WTC11 (cell line): ENCODE data around the gene LCE3E. TPM values are rescaled to one million over a fixed set of nuclear protein-coding genes. Genes with fewer than 3 reads are reported as not detected.
"Not testable (repeated sequence)": the region's sequence is repeated elsewhere in the genome, so short reads cannot be mapped to it uniquely, and the experiment has no call there.

ENCODE experiments used
- ATAC-seq: fragments of 200-7000 bp; cut with Tn5 transposase; 2 replicates; pipeline ENCODE4 v1.10.0; 2021; ENCODE audit warnings: mild to moderate bottlenecking, moderate library complexity
- CTCF ChIA-PET: fragments of 300-600 bp; sonication (Branson Sonifier 250); formaldehyde crosslinking; loops from one replicate; lab custom pipeline; 2021; ENCODE audit warnings: antibody characterized with exemption; lab: Charles Lee
- POLR2A ChIA-PET: fragments of 350-600 bp; sonication (Branson Sonifier 250); formaldehyde crosslinking; loops from one replicate; lab custom pipeline; 2021; ENCODE audit warnings: antibody characterized with exemption; lab: Charles Lee
- DNase-seq: peaks from one replicate; pipeline ENCODE4 v3.0.0; 2021; ENCODE audit warnings: low spot score
- H3K27ac Mint-ChIP-seq: 2 replicates; pipeline ENCODE4 v1.8.0; 2021; ENCODE audit warnings: mixed read lengths
- H3K27me3 Mint-ChIP-seq: 2 replicates; pipeline ENCODE4 v1.8.0; 2021; ENCODE audit warnings: low read depth, mild to moderate bottlenecking, moderate library complexity, mixed read lengths
- H3K36me3 Mint-ChIP-seq: 2 replicates; pipeline ENCODE4 v1.8.0; 2021; ENCODE audit warnings: mixed read lengths
- H3K4me1 Mint-ChIP-seq: 2 replicates; pipeline ENCODE4 v1.8.0; 2022; ENCODE audit warnings: mixed read lengths
- H3K4me3 Mint-ChIP-seq: 2 replicates; pipeline ENCODE4 v1.8.0; 2021; ENCODE audit warnings: mild to moderate bottlenecking, moderate library complexity, mixed read lengths
- H3K9me3 Mint-ChIP-seq: 2 replicates; pipeline ENCODE4 v1.8.0; 2021; ENCODE audit warnings: mixed read lengths
- CBFB ChIP-seq: sonication (generic); formaldehyde crosslinking; IDR thresholded peaks from 2 replicates; pipeline ENCODE4 v1.8.1; 2022; ENCODE audit warnings: mild to moderate bottlenecking, low read depth, missing genetic modification reagents
- CREM ChIP-seq: sonication (generic); formaldehyde crosslinking; IDR thresholded peaks from 2 replicates; pipeline ENCODE4 v1.8.1; 2022; ENCODE audit warnings: mild to moderate bottlenecking, missing genetic modification reagents, moderate library complexity
- ELF4 ChIP-seq: sonication (generic); formaldehyde crosslinking; IDR thresholded peaks from 2 replicates; pipeline ENCODE4 v1.8.1; 2022; ENCODE audit warnings: low read depth, mild to moderate bottlenecking, moderate library complexity, missing genetic modification reagents
- EMX1 ChIP-seq: fragments of 250-450 bp; sonication (Bioruptor Pico); IDR thresholded peaks from 2 replicates; pipeline ENCODE4 v1.8.0; 2021; ENCODE audit warnings: mild to moderate bottlenecking
- ETV6 ChIP-seq: sonication (generic); formaldehyde crosslinking; IDR thresholded peaks from 2 replicates; pipeline ENCODE4 v1.8.1; 2022; ENCODE audit warnings: mild to moderate bottlenecking, missing genetic modification reagents
- FOXP4 ChIP-seq: sonication (generic); formaldehyde crosslinking; IDR thresholded peaks from 2 replicates; pipeline ENCODE4 v1.8.0; 2022; ENCODE audit warnings: mild to moderate bottlenecking, missing genetic modification reagents
- GTF2I ChIP-seq: fragments of 250-450 bp; sonication (Bioruptor Pico); conservative IDR thresholded peaks from 2 replicates; pipeline ENCODE4 v1.4.0; 2021; ENCODE audit warnings: mild to moderate bottlenecking
- MLX ChIP-seq: sonication (generic); formaldehyde crosslinking; IDR thresholded peaks from 2 replicates; pipeline ENCODE4 v1.8.1; 2023; ENCODE audit warnings: mild to moderate bottlenecking, missing genetic modification reagents, moderate library complexity
- NFE2L1 ChIP-seq: sonication (generic); formaldehyde crosslinking; IDR thresholded peaks from 2 replicates; pipeline ENCODE4 v1.8.1; 2023; ENCODE audit warnings: missing genetic modification reagents
- NR1H2 ChIP-seq: sonication (generic); formaldehyde crosslinking; IDR thresholded peaks from 2 replicates; pipeline ENCODE4 v1.9.0; 2021; ENCODE audit warnings: mild to moderate bottlenecking, moderate library complexity, missing genetic modification reagents
- SMAD3 ChIP-seq: sonication (generic); formaldehyde crosslinking; IDR thresholded peaks from 2 replicates; pipeline ENCODE4 v1.8.0; 2022; ENCODE audit warnings: missing genetic modification reagents, mild to moderate bottlenecking, borderline replicate concordance
- TEAD1 ChIP-seq: sonication (generic); formaldehyde crosslinking; IDR thresholded peaks from 2 replicates; pipeline ENCODE4 v1.8.0; 2022; ENCODE audit warnings: mild to moderate bottlenecking, missing genetic modification reagents
- ZNF121 ChIP-seq: sonication (generic); formaldehyde crosslinking; IDR thresholded peaks from 2 replicates; pipeline ENCODE4 v1.8.0; 2023; ENCODE audit warnings: missing genetic modification reagents
- ZNF219 ChIP-seq: sonication (generic); formaldehyde crosslinking; IDR thresholded peaks from 2 replicates; pipeline ENCODE4 v1.8.0; 2023; ENCODE audit warnings: missing genetic modification reagents, mild to moderate bottlenecking, borderline replicate concordance
- ZNF232 ChIP-seq: sonication (generic); formaldehyde crosslinking; IDR thresholded peaks from 2 replicates; pipeline ENCODE4 v1.8.0; 2022; ENCODE audit warnings: mild to moderate bottlenecking, missing genetic modification reagents
- ZNF317 ChIP-seq: sonication (generic); formaldehyde crosslinking; IDR thresholded peaks from 2 replicates; pipeline ENCODE4 v1.8.1; 2023; ENCODE audit warnings: low read depth, mild to moderate bottlenecking, moderate library complexity, missing genetic modification reagents, borderline replicate concordance
- ZNF416 ChIP-seq: fragments of 250-450 bp; sonication (Bioruptor Pico); IDR thresholded peaks from 2 replicates; pipeline ENCODE4 v1.9.0; 2021; ENCODE audit warnings: mild to moderate bottlenecking, inconsistent platforms
- ZNF671 ChIP-seq: fragments of 250-450 bp; sonication (Bioruptor Pico); IDR thresholded peaks from 2 replicates; pipeline ENCODE4 v1.8.0; 2021; ENCODE audit warnings: mild to moderate bottlenecking
- total RNA-seq: library from RNA; stranded (reverse); gene quantifications from 3 replicates; pipeline ENCODE4 v1.2.3, GENCODE V29; 2021
- TF ChIP-seq, protein P1 (sequence below): sonication (generic); formaldehyde crosslinking; IDR thresholded peaks from 2 replicates; pipeline ENCODE4 v1.8.1; 2022; ENCODE audit warnings: low read depth, missing genetic modification reagents, borderline replicate concordance

LCE3E gene
- total RNA-seq, 1 experiment from 2014 or later = not detected

GRCh38 chr1:152577168-152577567, 10.6 kb upstream of the LCE3E start:
- no peak overlapping the region for H3K27ac Mint-ChIP-seq
- no peak for TF ChIP-seq ZNF671 (CRISPR knock-in tag)
- TF ChIP-seq TEAD1 (CRISPR knock-in tag) = no peak
- no peak for TF ChIP-seq ZNF232 (CRISPR knock-in tag)
- TF ChIP-seq NR1H2 (CRISPR knock-in tag) = no peak
- no peak for TF ChIP-seq MLX
- TF ChIP-seq ZNF317 (CRISPR knock-in tag) = no peak
- ATAC-seq = no peak
- H3K9me3 Mint-ChIP-seq = peaks cover 80% of the 10 kb centered on the region
- no peak for DNase-seq
- H3K4me3 Mint-ChIP-seq = no peak overlapping the region
- H3K36me3 Mint-ChIP-seq = peaks cover 72% of the 10 kb centered on the region
- ChIA-PET CTCF (no interaction called here), POLR2A (no interaction called here)
- H3K27me3 Mint-ChIP-seq = peaks cover 13% of the 10 kb centered on the region
- no peaks in the 10 kb centered on the region for H3K4me1 Mint-ChIP-seq

DNA sequence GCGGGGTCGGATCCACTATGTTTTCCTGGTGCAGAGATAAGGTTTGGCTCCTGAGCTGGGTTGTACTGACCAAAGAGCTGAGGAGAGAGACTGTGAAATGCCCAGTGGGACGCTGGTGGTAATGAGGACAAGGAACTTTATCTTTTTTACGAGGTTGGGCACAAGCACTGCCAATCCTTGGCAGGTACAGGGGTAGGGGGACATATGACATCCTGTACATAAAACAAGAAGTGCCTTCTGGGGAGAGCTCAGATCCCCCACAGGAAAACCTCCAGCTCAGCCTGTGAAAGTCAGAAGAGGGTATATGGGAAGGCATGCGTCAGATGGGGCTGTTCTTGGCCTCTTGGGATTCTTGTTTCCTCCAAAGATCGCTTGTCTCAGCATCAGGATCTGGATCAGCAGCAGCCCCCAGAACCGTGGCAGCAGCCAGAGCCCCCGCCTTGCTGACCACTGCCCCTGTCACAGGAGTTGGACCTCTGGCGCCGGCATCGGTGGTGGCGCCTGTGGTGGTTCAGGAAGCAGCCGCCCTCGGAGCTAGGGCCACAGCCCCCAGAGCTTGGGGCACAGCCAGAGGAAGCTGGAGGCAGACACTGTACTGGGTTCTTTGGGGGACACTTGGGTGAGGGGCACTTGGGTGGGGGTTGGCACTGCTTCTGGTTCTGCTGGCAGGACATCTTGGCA, 905 bp downstream of the LCE3E start:
- no peak for ATAC-seq
- no peak overlapping the region for H3K27ac Mint-ChIP-seq
- CTCF ChIA-PET = no interaction called here
- H3K4me1 Mint-ChIP-seq = no peaks in the 10 kb centered on the region
- POLR2A ChIA-PET = no interaction called here
- no peak overlapping the region for H3K4me3 Mint-ChIP-seq
- no peak for TF ChIP-seq GTF2I (CRISPR knock-in tag)
- no peak for TF ChIP-seq ZNF121
- TF ChIP-seq FOXP4 = no peak
- TF ChIP-seq EMX1 = no peak
- DNase-seq = no peak
- peaks cover 93% of the 10 kb centered on the region for H3K9me3 Mint-ChIP-seq
- H3K27me3 Mint-ChIP-seq = peaks cover 14% of the 10 kb centered on the region
- H3K36me3 Mint-ChIP-seq = peaks cover 82% of the 10 kb centered on the region

GRCh38 chr1:152565115-152565514, 1.5 kb downstream of the LCE3E start:
- TF ChIP-seq ELF4 = no peak
- no peak for TF ChIP-seq CBFB
- TF ChIP-seq ZNF219 (CRISPR knock-in tag) = no peak
- CTCF ChIA-PET = no interaction called here
- H3K27ac Mint-ChIP-seq = no peak overlapping the region
- H3K4me3 Mint-ChIP-seq = no peak overlapping the region
- H3K36me3 Mint-ChIP-seq = peaks cover 76% of the 10 kb centered on the region
- H3K9me3 Mint-ChIP-seq = peaks cover 87% of the 10 kb centered on the region
- POLR2A ChIA-PET = no interaction called here
- H3K4me1 Mint-ChIP-seq = no peaks in the 10 kb centered on the region
- DNase-seq (no peak), ATAC-seq (no peak)
- H3K27me3 Mint-ChIP-seq = peaks cover 14% of the 10 kb centered on the region

GRCh38 chr1:152548358-152548757, 18.2 kb downstream of the LCE3E start:
- H3K27me3 Mint-ChIP-seq, H3K4me3 Mint-ChIP-seq, DNase-seq, POLR2A ChIA-PET, H3K27ac Mint-ChIP-seq, ATAC-seq, CTCF ChIA-PET, H3K4me1 Mint-ChIP-seq: not testable (repeated sequence)
- Mint-ChIP-seq H3K36me3 (peaks cover 57% of the 10 kb centered on the region), H3K9me3 (peaks cover 62% of the 10 kb centered on the region)

DNA sequence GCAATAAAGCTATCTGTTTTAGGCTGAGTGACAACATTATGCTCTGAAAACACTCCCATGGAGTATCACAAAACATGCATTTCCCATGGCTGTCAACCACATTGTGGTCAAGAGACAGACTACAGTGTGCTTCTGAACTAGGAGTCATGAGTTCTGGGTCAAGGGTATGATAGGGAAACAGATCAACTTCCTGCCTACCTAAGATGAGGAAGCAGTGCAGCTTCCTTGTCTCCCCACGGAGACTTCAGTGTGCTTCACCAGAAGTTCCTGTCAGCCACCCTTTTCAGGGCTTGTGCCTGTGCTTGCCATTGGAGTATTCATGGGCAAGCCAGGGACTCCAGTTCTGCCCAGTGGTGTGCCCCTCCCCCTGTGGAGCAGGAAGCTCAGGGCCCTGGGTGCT, 19.9 kb downstream of the LCE3E start:
- Mint-ChIP-seq H3K27me3 (peaks cover 5% of the 10 kb centered on the region; the same call in 1 of the 2 replicates), H3K4me1 (no peaks in the 10 kb centered on the region), H3K9me3 (peaks cover 69% of the 10 kb centered on the region), H3K36me3 (peaks cover 62% of the 10 kb centered on the region), H3K27ac (no peak overlapping the region), H3K4me3 (no peak overlapping the region)
- CTCF ChIA-PET = no interaction called here
- no peak for DNase-seq
- POLR2A ChIA-PET = no interaction called here
- TF ChIP-seq, protein P1, sequence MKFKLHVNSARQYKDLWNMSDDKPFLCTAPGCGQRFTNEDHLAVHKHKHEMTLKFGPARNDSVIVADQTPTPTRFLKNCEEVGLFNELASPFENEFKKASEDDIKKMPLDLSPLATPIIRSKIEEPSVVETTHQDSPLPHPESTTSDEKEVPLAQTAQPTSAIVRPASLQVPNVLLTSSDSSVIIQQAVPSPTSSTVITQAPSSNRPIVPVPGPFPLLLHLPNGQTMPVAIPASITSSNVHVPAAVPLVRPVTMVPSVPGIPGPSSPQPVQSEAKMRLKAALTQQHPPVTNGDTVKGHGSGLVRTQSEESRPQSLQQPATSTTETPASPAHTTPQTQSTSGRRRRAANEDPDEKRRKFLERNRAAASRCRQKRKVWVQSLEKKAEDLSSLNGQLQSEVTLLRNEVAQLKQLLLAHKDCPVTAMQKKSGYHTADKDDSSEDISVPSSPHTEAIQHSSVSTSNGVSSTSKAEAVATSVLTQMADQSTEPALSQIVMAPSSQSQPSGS (CRISPR knock-in tag) = no peak
- no peak for TF ChIP-seq NFE2L1 (CRISPR knock-in tag)
- TF ChIP-seq ETV6 = no peak
- TF ChIP-seq CREM (CRISPR knock-in tag) = no peak
- no peak for TF ChIP-seq ZNF416 (CRISPR knock-in tag)
- TF ChIP-seq CBFB = no peak
- no peak for TF ChIP-seq SMAD3 (CRISPR knock-in tag)
- no peak for ATAC-seq
